ENCODE data around the gene SBF2. TPM values are rescaled to one million over a fixed set of nuclear protein-coding genes. Genes with fewer than 3 reads are reported as not detected.

SBF2 gene
- total RNA-seq, 1 donor from 2014 or later: 21.1 TPM

DNA sequence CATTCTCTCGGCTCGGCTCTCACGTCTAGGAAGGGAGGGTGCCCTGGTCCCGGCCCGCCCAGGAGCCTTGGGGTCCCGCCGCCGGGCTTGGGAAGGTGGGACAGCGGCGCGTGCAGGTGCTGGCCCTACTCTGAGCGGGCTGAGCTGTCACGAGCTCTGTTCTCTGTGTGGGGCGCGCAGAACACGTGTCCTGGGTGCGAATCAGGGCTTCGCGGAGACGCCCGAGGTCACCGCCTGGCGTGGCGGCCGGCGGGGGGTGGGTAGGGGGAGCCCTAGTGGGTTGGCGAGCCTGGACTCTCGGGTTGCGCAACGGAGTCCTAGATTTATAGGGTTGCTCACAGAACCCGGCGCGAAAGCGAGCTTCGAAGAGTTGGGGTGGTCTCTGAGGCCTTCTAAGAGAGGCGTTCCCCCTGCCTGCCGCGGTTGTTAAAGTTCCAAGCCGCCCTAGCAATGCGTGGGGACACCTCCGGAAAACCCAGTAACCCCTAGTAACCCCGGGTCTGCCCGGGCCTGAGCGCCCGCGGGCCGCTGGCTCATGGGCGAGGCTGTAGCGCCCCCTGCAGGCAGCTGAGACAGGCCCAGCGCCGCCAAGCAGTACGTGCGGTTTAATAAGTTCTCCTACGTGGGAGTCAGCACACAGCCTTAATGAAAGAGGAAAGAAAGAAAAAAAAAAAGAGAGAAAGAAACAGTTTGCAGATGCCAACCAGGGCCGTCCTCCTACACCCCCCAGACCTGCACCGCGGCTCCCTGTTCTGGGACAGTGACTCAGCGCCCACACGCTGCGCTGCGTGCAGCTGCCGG, 13.6 kb upstream of the SBF2 start:
- TF ChIP-seq, protein P1, sequence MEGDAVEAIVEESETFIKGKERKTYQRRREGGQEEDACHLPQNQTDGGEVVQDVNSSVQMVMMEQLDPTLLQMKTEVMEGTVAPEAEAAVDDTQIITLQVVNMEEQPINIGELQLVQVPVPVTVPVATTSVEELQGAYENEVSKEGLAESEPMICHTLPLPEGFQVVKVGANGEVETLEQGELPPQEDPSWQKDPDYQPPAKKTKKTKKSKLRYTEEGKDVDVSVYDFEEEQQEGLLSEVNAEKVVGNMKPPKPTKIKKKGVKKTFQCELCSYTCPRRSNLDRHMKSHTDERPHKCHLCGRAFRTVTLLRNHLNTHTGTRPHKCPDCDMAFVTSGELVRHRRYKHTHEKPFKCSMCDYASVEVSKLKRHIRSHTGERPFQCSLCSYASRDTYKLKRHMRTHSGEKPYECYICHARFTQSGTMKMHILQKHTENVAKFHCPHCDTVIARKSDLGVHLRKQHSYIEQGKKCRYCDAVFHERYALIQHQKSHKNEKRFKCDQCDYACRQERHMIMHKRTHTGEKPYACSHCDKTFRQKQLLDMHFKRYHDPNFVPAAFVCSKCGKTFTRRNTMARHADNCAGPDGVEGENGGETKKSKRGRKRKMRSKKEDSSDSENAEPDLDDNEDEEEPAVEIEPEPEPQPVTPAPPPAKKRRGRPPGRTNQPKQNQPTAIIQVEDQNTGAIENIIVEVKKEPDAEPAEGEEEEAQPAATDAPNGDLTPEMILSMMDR (IDR thresholded peaks at IDR 0.05; ENCODE audit: insufficient read depth, low read length, poor library complexity, severe bottlenecking): peak; percentile 92
- Histone ChIP-seq H3K27me3 (ENCODE audit: control insufficient read depth, insufficient read depth, low read length) (no peaks in the 10 kb centered on the region), H3K4me3 (ENCODE audit: low read depth, low read length) (peak overlapping the region; percentile 55), H3K36me3 (ENCODE audit: control insufficient read depth, insufficient read depth, low read length) (no peaks in the 10 kb centered on the region)
- DNase-seq (ENCODE audit: low read depth): no peak

DNA sequence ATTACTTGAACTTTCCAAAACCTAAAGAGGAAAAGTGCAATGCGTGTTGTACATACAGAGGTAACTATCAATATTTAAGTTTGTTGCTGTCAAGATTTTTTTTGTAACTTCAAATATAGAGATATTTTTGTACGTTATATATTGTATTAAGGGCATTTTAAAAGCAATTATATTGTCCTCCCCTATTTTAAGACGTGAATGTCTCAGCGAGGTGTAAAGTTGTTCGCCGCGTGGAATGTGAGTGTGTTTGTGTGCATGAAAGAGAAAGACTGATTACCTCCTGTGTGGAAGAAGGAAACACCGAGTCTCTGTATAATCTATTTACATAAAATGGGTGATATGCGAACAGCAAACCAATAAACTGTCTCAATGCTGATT, 13.0 kb upstream of the SBF2 start:
- Histone ChIP-seq H3K27me3 (ENCODE audit: control insufficient read depth, insufficient read depth, low read length) (no peaks in the 10 kb centered on the region), H3K4me3 (ENCODE audit: low read depth, low read length) (peak overlapping the region; percentile 55), H3K36me3 (ENCODE audit: control insufficient read depth, insufficient read depth, low read length) (no peaks in the 10 kb centered on the region)
- no peak for DNase-seq (ENCODE audit: low read depth)
- TF ChIP-seq, protein P1 (IDR thresholded peaks at IDR 0.05; ENCODE audit: insufficient read depth, low read length, poor library complexity, severe bottlenecking): no peak

DNA sequence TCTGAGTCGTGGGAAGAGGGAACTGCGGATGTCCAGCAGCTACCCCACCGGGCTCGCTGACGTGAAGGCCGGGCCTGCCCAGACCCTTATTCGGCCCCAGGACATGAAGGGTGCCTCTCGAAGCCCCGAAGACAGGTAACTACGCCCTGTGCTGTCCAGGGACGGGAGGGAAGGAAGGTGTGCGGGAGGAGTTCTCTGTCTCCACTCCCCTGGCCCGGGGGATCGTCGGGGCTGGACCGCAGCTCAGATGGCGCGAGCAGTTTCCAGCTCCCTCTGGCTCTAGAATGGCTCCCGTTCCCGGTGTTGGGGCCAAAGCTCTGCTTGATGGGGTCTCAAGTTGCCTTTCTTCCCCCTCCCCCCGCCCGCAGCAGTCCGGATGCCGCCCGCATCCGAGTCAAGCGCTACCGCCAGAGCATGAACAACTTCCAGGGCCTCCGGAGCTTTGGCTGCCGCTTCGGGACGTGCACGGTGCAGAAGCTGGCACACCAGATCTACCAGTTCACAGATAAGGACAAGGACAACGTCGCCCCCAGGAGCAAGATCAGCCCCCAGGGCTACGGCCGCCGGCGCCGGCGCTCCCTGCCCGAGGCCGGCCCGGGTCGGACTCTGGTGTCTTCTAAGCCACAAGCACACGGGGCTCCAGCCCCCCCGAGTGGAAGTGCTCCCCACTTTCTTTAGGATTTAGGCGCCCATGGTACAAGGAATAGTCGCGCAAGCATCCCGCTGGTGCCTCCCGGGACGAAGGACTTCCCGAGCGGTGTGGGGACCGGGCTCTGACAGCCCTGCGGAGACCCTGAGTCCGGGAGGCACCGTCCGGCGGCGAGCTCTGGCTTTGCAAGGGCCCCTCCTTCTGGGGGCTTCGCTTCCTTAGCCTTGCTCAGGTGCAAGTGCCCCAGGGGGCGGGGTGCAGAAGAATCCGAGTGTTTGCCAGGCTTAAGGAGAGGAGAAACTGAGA, 12.2 kb upstream of the SBF2 start:
- no peak for DNase-seq (ENCODE audit: low read depth)
- no peaks in the 10 kb centered on the region for H3K27me3 ChIP-seq (ENCODE audit: control insufficient read depth, insufficient read depth, low read length)
- no peaks in the 10 kb centered on the region for H3K36me3 ChIP-seq (ENCODE audit: control insufficient read depth, insufficient read depth, low read length)
- TF ChIP-seq, protein P1 (IDR thresholded peaks at IDR 0.05; ENCODE audit: insufficient read depth, low read length, poor library complexity, severe bottlenecking): peak; percentile 1
- H3K4me3 ChIP-seq (ENCODE audit: low read depth, low read length): peak overlapping the region; percentile 55

DNA sequence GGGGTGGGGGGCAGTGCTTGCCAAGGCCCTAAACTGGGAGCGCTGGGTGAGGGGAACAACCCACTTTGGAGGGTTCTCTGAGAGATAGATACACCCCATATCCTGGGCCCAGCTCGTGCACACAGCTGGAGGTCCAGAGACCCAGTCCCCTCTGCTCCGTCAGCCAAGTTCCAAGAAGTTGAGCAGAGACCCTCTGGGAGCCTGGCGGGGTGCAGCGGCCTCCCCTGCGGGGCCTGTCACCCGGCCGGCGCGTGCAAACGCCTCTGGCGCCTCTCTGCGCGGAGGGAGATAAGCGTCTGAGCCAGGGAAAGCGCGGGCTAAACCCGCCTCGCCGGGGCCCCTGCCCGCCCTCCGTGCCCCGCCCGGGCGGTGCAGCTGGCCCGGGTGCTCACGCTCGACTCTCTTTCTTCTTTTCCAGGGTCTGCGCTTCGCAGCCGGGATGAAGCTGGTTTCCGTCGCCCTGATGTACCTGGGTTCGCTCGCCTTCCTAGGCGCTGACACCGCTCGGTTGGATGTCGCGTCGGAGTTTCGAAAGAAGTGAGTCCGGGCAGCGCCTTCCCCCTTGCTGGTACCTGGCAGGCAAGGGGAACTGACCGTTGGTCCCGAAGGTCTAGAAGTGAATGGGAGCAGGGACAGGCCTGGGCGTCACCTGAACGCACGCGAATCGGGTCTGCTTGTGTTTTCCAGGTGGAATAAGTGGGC, 11.4 kb upstream of the SBF2 start:
- H3K36me3 ChIP-seq (ENCODE audit: control insufficient read depth, insufficient read depth, low read length): no peaks in the 10 kb centered on the region
- no peak for DNase-seq (ENCODE audit: low read depth)
- TF ChIP-seq, protein P1 (IDR thresholded peaks at IDR 0.05; ENCODE audit: insufficient read depth, low read length, poor library complexity, severe bottlenecking): no peak
- H3K4me3 ChIP-seq (ENCODE audit: low read depth, low read length): peak overlapping the region; percentile 55
- H3K27me3 ChIP-seq (ENCODE audit: control insufficient read depth, insufficient read depth, low read length): no peaks in the 10 kb centered on the region

DNA sequence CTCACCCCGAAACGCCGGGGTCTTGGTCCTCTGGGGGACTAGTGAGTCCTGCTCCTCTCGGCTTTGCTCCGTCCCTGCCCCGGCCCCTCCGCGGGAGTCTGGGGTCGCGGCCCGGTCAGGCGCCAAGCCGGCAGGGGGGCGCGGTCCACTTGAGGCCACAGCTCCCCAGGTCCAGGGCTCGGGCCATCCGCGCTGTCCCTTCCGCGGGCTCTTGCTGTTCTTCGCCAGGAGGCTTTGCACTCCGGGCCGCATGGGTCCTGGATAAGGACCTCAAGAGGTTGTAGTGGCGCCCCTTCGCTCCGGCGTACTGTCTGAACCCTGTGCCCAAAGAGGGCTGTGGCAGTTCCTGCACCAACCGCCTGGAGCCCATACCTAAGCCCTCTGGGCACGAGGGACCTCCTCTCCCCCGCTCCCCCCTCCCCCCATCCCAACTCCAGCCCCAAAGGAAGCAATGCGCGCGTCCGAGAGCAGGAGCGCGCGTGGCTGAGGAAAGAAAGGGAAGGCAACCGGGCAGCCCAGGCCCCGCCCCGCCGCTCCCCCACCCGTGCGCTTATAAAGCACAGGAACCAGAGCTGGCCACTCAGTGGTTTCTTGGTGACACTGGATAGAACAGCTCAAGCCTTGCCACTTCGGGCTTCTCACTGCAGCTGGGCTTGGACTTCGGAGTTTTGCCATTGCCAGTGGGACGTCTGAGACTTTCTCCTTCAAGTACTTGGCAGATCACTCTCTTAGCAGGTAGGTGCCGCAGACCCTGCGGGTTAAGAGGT, 10.7 kb upstream of the SBF2 start, which contains the start of gene ADM:
Gene ADM, plus strand, starts transcription at position 579 of the 767 bp plus-strand sequence. CDS start 628 bp downstream, outside the sequence.
- TF ChIP-seq, protein P1 (IDR thresholded peaks at IDR 0.05; ENCODE audit: insufficient read depth, low read length, poor library complexity, severe bottlenecking): peak; percentile 47
- Histone ChIP-seq H3K36me3 (ENCODE audit: control insufficient read depth, insufficient read depth, low read length) (no peaks in the 10 kb centered on the region), H3K27me3 (ENCODE audit: control insufficient read depth, insufficient read depth, low read length) (no peaks in the 10 kb centered on the region), H3K4me3 (ENCODE audit: low read depth, low read length) (peak within 1 kb of the TSS; percentile 55)
- no peak for DNase-seq (ENCODE audit: low read depth)
